HepG2 (cell line): Measurements from ENCODE around the gene TMEM53. TPM values are rescaled to one million over a fixed set of nuclear protein-coding genes. Genes with fewer than 3 reads are reported as not detected.

Experiments used
- AGO2 ChIP-seq: fragments of 200-400 bp; formaldehyde crosslinking; optimal IDR thresholded peaks from 2 replicates; pipeline ENCODE3; 2017; ENCODE audit warnings: mild to moderate bottlenecking, low read depth, low read length, moderate library complexity
- CCDC6 ChIP-seq: sonication (generic); formaldehyde crosslinking; IDR thresholded peaks from 2 replicates; pipeline ENCODE4 v1.8.1; 2022; ENCODE audit warnings: mild to moderate bottlenecking, missing genetic modification reagents, moderate library complexity
- JDP2 ChIP-seq: sonication (generic); formaldehyde crosslinking; IDR thresholded peaks from 2 replicates; pipeline ENCODE4 v1.8.1; 2022; ENCODE audit warnings: missing genetic modification reagents, borderline replicate concordance
- KDM1A ChIP-seq: IDR thresholded peaks from 2 replicates; pipeline ENCODE4 v1.6.1; 2016; ENCODE audit warnings: missing compliant biosample characterization
- KLF16 ChIP-seq, 2 experiments: sonication (generic) in 1 of 2; formaldehyde crosslinking in 1 of 2; IDR thresholded peaks; 2 replicates each; pipeline versions ENCODE4 v1.6.1 to v1.8.0; 2016 to 2023; ENCODE audit warnings: missing genetic modification reagents in 2 of 2, missing compliant biosample characterization in 1 of 2
- MIXL1 ChIP-seq: IDR thresholded peaks from 2 replicates; pipeline ENCODE4 v1.6.1; 2016
- NAIF1 ChIP-seq: sonication (generic); formaldehyde crosslinking; IDR thresholded peaks from 2 replicates; pipeline ENCODE4 v1.5.0; 2020; ENCODE audit warnings: mild to moderate bottlenecking, missing genetic modification reagents, borderline replicate concordance
- NCOR1 ChIP-seq: fragments of 200-600 bp; sonication (generic); IDR thresholded peaks from 2 replicates; pipeline ENCODE4 v1.7.0; 2017; ENCODE audit warnings: antibody characterized with exemption, low read length, borderline replicate concordance
- TARDBP ChIP-seq: sonication (generic); formaldehyde crosslinking; IDR thresholded peaks from 2 replicates; pipeline ENCODE4 v1.8.0; 2022; ENCODE audit warnings: mild to moderate bottlenecking, missing genetic modification reagents
- ZKSCAN1 ChIP-seq: fragments of 150-350 bp; IDR thresholded peaks from 2 replicates; pipeline ENCODE4 v1.6.1; 2014; ENCODE audit warnings: low read length
- ZNF446 ChIP-seq: sonication (generic); formaldehyde crosslinking; IDR thresholded peaks from 2 replicates; pipeline ENCODE4 v1.5.0; 2020; ENCODE audit warnings: mild to moderate bottlenecking, missing genetic modification reagents
- ZNF567 ChIP-seq: sonication (generic); formaldehyde crosslinking; IDR thresholded peaks from 2 replicates; pipeline ENCODE4 v1.8.1; 2023; ENCODE audit warnings: mild to moderate bottlenecking, missing genetic modification reagents, borderline replicate concordance
- ZSCAN29 ChIP-seq: sonication (generic); formaldehyde crosslinking; conservative IDR thresholded peaks from 2 replicates; pipeline ENCODE4 v1.4.0; 2020; ENCODE audit warnings: mild to moderate bottlenecking, missing genetic modification reagents
- polyA plus RNA-seq, 8 experiments: library from polyadenylated mRNA; depleted of rRNA in 3 of 8; stranded (reverse) in 7 of 8; unstranded in 1 of 8; fragments of >200 nt; fragmentation: Illumina TruSeq in 4 of 8; extraction: Trizol in 4 of 8; gene quantifications; 2 replicates each; pipeline versions ENCODE4 v1.2.1 to v1.2.3, GENCODE V29; 2011 to 2016; ENCODE audit warnings: low read depth in 4 of 8, missing spikeins in 1 of 8, mixed read lengths in 1 of 8; ENCODE audit not compliant: insufficient read depth in 1 of 8
- total RNA-seq, 5 experiments: library from RNA; depleted of rRNA; stranded (reverse); fragments of >200 nt; fragmentation: Illumina TruSeq; extraction: Trizol; gene quantifications; 2 replicates each; pipeline ENCODE4 v1.2.3, GENCODE V29; 2016; ENCODE audit warnings: low read depth in 1 of 5
- TF ChIP-seq, protein P1 (sequence below), 2 experiments: fragments of 450-650 bp in 1 of 2; sonication (generic) in 1 of 2; formaldehyde crosslinking in 1 of 2; IDR thresholded peaks; 2 replicates each; pipeline versions ENCODE4 v1.6.1 to v1.8.0; 2016 to 2022; ENCODE audit warnings: antibody characterized with exemption in 1 of 2, mild to moderate bottlenecking in 1 of 2, missing genetic modification reagents in 1 of 2
- TF ChIP-seq, protein P2 (sequence below): sonication (generic); formaldehyde crosslinking; IDR thresholded peaks from 2 replicates; pipeline ENCODE4 v1.8.0; 2022; ENCODE audit warnings: low read depth, missing genetic modification reagents
- TF ChIP-seq, protein P3 (sequence below): sonication (generic); formaldehyde crosslinking; IDR thresholded peaks from 2 replicates; pipeline ENCODE4 v1.8.1; 2023; ENCODE audit warnings: mild to moderate bottlenecking, missing genetic modification reagents

Gene TMEM53
- total and polyA plus RNA-seq, 2 of the 13 experiments (the other 11 are each of a cell fraction or from before 2014, with no cell fraction given) = 12.6 to 20.2 TPM

DNA sequence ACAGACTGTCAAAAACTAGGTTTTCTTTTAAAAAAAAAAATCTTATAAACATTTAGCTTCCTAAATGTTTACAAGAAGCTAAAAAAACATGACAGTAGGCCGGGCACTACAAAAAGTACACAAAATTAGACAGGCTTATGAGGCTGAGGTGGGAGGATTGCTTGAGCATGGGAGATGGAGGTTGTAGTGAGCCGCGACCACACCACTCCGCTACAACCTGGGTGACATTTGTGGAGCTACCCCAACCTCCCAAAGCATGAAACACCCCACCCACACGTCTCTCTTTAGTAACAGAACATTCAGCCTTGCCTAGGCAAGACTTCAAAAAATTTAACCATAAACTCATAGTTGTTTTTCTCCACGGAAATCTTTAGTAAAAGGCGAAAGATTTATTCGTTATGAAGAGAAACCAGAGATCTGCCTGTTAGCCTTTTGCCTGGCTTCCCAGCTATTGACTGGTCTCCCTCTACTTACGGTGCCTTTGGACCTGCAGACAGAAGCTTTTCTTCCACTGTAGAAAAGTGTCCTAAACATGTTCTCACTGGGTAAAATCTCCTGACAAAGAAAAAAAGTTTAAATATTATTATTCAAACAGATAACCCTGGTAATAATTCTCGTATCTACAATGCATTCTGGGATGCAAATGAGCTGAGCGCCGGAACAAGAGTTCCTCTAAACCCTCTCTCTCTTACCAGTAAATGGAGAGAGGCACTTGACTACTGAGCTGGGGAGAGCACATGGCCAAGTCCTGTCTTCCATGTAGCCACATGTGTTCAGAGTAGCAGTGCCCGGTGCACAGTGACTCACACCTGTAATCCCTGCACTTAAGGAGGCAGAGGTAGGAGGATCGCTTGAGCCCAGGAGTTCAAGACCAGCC, 47.4 kb upstream of the TMEM53 start (continued):
- TF ChIP-seq, protein P1, sequence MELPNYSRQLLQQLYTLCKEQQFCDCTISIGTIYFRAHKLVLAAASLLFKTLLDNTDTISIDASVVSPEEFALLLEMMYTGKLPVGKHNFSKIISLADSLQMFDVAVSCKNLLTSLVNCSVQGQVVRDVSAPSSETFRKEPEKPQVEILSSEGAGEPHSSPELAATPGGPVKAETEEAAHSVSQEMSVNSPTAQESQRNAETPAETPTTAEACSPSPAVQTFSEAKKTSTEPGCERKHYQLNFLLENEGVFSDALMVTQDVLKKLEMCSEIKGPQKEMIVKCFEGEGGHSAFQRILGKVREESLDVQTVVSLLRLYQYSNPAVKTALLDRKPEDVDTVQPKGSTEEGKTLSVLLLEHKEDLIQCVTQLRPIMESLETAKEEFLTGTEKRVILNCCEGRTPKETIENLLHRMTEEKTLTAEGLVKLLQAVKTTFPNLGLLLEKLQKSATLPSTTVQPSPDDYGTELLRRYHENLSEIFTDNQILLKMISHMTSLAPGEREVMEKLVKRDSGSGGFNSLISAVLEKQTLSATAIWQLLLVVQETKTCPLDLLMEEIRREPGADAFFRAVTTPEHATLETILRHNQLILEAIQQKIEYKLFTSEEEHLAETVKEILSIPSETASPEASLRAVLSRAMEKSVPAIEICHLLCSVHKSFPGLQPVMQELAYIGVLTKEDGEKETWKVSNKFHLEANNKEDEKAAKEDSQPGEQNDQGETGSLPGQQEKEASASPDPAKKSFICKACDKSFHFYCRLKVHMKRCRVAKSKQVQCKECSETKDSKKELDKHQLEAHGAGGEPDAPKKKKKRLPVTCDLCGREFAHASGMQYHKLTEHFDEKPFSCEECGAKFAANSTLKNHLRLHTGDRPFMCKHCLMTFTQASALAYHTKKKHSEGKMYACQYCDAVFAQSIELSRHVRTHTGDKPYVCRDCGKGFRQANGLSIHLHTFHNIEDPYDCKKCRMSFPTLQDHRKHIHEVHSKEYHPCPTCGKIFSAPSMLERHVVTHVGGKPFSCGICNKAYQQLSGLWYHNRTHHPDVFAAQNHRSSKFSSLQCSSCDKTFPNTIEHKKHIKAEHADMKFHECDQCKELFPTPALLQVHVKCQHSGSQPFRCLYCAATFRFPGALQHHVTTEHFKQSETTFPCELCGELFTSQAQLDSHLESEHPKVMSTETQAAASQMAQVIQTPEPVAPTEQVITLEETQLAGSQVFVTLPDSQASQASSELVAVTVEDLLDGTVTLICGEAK (IDR thresholded peaks at IDR 0.05) = no peak
- TF ChIP-seq, protein P1 (CRISPR knock-in tag; IDR thresholded peaks at IDR 0.05) = no peak
- peak; percentile 84 for TF ChIP-seq MIXL1 (CRISPR knock-in tag)
- TF ChIP-seq, protein P2, sequence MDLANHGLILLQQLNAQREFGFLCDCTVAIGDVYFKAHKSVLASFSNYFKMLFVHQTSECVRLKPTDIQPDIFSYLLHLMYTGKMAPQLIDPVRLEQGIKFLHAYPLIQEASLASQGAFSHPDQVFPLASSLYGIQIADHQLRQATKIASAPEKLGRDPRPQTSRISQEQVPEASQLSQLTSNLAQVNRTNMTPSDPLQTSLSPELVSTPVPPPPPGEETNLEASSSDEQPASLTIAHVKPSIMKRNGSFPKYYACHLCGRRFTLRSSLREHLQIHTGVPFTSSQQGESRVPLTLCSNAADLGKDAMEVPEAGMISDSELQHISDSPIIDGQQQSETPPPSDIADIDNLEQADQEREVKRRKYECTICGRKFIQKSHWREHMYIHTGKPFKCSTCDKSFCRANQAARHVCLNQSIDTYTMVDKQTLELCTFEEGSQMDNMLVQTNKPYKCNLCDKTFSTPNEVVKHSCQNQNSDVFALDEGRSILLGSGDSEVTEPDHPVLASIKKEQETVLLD (CRISPR knock-in tag) = no peak
- TF ChIP-seq ZNF567 (CRISPR knock-in tag) = no peak
- peak; percentile 56; the same call in 1 of the 2 replicates for TF ChIP-seq NCOR1
- 0 out of 2 replicates have a peak, but pooled peaks have one; percentile 31 for TF ChIP-seq ZSCAN29 (CRISPR knock-in tag)
- no peak for TF ChIP-seq KDM1A
- no peak for TF ChIP-seq AGO2
- peak; percentile 70 to 95; a peak in 3 of 4 replicates for TF ChIP-seq KLF16 (CRISPR knock-in tag; IDR thresholded peaks at IDR 0.05)
- TF ChIP-seq NAIF1 = peak; percentile 81
- TF ChIP-seq, protein P3, sequence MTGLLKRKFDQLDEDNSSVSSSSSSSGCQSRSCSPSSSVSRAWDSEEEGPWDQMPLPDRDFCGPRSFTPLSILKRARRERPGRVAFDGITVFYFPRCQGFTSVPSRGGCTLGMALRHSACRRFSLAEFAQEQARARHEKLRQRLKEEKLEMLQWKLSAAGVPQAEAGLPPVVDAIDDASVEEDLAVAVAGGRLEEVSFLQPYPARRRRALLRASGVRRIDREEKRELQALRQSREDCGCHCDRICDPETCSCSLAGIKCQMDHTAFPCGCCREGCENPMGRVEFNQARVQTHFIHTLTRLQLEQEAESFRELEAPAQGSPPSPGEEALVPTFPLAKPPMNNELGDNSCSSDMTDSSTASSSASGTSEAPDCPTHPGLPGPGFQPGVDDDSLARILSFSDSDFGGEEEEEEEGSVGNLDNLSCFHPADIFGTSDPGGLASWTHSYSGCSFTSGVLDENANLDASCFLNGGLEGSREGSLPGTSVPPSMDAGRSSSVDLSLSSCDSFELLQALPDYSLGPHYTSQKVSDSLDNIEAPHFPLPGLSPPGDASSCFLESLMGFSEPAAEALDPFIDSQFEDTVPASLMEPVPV (CRISPR knock-in tag) = no peak
- TF ChIP-seq JDP2 (CRISPR knock-in tag) = no peak
- TF ChIP-seq CCDC6 = peak; percentile 88
- no peak for TF ChIP-seq TARDBP (CRISPR knock-in tag)
- TF ChIP-seq ZNF446 (CRISPR knock-in tag) = no peak
- TF ChIP-seq ZKSCAN1 = peak; percentile 61
